Activated CD4-positive, alpha-beta T cell treated with anti-CD3 and anti-CD28 coated beads, Interleukin-10, Interleukin-2, amounts not matched to agents 100 ng/mL and 50 ng/mL, durations not matched to agents 16 hours and 8 hours (primary cell): Measurements from ENCODE around the gene KIF18B.
"Not testable (repeated sequence)": the region's sequence is repeated elsewhere in the genome, so short reads cannot be mapped to it uniquely, and the experiment has no call there.

Source experiments
- DNase-seq: peaks from one replicate; pipeline ENCODE4 v3.0.0-alpha.2; 2020

Gene KIF18B

GRCh38 chr17:44969144-44969780, 21.7 kb upstream of the KIF18B start:
- DNase-seq, result no peak

GRCh38 chr17:44968225-44969143, 20.9 kb upstream of the KIF18B start, which contains the start of gene C1QL1:
TSS of gene C1QL1 (minus strand) at chr17:44968303. CDS start at chr17:44968048, 255 bp downstream.
- DNase-seq, result peak; percentile 94

GRCh38 chr17:44967907-44968224, 20.3 kb upstream of the KIF18B start:
- no peak for DNase-seq

GRCh38 chr17:44967026-44967906, 19.7 kb upstream of the KIF18B start:
- DNase-seq, result no peak

- no peak for DNase-seq
These were observed 18.9 kb upstream of the KIF18B start for GRCh38 chr17:44966348-44967025.

GRCh38 chr17:44965481-44966234, 18.1 kb upstream of the KIF18B start:
- DNase-seq, result no peak

- DNase-seq, result no peak
These were observed 14.4 kb upstream of the KIF18B start for GRCh38 chr17:44961921-44962350.

GRCh38 chr17:44960691-44961090, 13.1 kb upstream of the KIF18B start:
- no peak for DNase-seq

GRCh38 chr17:44959821-44960531, 12.4 kb upstream of the KIF18B start:
- no peak for DNase-seq

- DNase-seq, result no peak
These were observed 9.7 kb upstream of the KIF18B start for GRCh38 chr17:44956998-44957981.

- DNase-seq, result no peak
These were observed 8.3 kb upstream of the KIF18B start for GRCh38 chr17:44955674-44956425.

- DNase-seq, result no peak
These were observed 5.4 kb upstream of the KIF18B start for GRCh38 chr17:44952946-44953475.

GRCh38 chr17:44948315-44948795, 782 bp upstream of the KIF18B start:
- no peak for DNase-seq

- not testable (repeated sequence) for DNase-seq
These were observed 1.9 kb downstream of the KIF18B start for GRCh38 chr17:44945652-44946051.

GRCh38 chr17:44942456-44942855, 5.1 kb downstream of the KIF18B start:
- no peak for DNase-seq

GRCh38 chr17:44941712-44942331, 5.8 kb downstream of the KIF18B start:
- no peak for DNase-seq

- no peak for DNase-seq
These were observed 6.8 kb downstream of the KIF18B start for GRCh38 chr17:44940768-44941167.

- DNase-seq, result no peak
These were observed 7.3 kb downstream of the KIF18B start for GRCh38 chr17:44940317-44940716.
